GM10266 (cell line): Measurements from ENCODE around the gene TSSK6.

Source experiments
- DNase-seq: peaks from one replicate; pipeline ENCODE4 v3.0.0; 2012; ENCODE audit errors: extremely low spot score
- TF ChIP-seq, protein P1 (sequence below): IDR thresholded peaks from 2 replicates; pipeline ENCODE4 v1.5.1; 2012; ENCODE audit warnings: mild to moderate bottlenecking, low read depth; ENCODE audit not compliant: control insufficient read depth, insufficient read depth; ENCODE audit errors: missing control alignments

Gene TSSK6

DNA sequence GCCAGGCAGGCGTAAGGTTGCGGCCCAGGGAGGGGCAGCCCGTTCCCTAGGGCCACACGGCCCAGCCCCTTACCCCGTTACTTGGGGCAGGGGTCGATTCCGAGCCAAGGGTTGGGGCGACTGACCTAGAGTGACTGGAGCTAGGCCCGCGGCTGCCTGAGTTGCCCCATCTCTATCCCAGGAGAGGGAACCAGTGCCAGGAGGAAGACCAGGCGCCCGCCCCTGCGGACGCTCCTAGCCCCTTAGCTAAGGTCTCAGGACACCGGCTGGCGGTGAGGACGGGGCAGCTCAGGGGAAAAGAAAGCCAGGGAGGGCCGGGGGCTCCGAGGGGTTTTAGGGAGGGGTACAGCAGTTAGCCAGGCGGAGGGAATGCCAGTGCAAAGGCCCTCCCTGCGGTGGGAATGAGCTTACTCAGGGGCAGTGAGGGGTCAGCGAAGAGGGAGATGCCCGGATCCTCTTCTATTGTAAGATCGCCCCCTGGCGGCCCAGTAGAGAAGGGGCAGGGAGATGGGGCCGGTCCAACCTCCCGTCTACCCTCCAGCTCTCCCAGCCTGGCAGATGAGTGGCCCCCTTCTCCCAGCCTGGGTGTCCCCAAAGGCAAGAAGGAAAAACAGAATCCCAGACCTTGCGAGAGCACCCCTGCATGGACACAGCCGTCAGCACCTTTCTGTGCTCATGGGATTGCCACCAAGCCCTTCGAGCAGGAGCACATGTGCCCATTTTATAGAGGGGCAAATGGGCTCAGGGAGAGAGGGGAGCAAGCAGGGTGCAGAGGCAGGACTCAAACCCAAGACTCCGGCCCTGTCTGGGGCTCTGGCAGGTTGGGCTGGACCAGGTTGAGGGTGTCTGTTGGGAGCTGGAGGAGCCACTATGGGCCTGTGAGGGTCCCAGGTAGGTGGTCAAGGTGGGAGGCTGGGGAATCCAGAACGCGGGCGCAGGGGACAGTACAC, 39.0 kb upstream of the TSSK6 start:
- peak; percentile 82 for DNase-seq
- TF ChIP-seq, protein P1, sequence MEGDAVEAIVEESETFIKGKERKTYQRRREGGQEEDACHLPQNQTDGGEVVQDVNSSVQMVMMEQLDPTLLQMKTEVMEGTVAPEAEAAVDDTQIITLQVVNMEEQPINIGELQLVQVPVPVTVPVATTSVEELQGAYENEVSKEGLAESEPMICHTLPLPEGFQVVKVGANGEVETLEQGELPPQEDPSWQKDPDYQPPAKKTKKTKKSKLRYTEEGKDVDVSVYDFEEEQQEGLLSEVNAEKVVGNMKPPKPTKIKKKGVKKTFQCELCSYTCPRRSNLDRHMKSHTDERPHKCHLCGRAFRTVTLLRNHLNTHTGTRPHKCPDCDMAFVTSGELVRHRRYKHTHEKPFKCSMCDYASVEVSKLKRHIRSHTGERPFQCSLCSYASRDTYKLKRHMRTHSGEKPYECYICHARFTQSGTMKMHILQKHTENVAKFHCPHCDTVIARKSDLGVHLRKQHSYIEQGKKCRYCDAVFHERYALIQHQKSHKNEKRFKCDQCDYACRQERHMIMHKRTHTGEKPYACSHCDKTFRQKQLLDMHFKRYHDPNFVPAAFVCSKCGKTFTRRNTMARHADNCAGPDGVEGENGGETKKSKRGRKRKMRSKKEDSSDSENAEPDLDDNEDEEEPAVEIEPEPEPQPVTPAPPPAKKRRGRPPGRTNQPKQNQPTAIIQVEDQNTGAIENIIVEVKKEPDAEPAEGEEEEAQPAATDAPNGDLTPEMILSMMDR: peak; percentile 77

DNA sequence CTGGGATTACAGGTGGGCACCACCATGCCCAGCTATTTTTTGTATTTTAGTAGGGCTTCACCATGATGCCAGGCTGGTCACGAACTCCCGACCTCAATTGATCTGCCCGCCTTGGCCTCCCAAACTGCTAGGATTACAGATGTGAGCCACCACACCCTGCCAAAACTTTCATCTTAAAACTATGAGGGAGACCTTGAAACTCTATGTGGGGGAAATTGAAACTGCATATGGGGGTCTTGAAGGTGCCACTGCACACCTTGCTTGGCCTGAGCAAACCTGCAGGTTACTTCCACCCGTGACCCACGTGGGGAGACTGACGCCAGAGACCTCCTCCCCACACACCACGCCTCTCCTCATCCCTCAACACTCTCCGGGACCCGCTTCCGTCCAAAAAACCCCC, 38.3 kb upstream of the TSSK6 start:
- DNase-seq: no peak
- TF ChIP-seq, protein P1: no peak

DNA sequence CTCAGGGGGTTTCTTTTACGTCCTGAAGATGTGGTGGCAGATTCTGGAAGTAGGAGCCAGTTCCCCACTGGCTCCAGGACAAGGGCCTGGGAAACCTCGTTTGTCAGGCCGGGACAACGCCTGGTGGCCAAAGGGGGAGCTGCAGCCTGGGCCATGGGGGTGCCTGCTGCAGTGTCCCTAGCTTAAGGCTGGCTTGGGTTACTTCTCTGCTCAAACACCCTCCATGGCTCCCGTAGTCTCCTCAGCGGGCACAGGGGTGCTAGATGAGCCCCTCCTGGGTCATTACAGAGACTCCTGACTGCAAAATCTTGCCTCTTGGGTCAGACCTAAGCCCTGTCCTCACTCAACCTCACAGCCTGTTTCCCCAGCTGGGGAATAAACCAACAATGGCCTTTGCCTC, 37.5 kb upstream of the TSSK6 start:
- peak; percentile 72 for DNase-seq
- TF ChIP-seq, protein P1: peak; percentile 60

DNA sequence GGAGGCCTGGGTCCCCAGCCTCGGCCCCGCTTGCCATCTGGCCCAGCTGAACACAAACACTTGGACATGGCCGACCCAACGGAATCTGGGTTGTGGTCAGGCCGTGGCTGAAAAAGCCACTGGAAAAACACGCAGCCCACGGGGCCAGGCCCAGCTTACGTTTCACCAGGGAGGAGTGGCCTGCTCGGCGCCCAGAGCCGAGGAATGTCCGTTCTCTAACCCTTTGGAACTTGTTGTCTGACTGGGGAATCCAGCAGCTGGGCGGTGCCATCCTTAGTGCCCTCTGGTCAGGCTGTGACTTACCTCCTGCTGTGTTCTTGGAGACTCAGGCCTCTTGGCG, 36.5 kb upstream of the TSSK6 start:
- no peak for DNase-seq
- TF ChIP-seq, protein P1: no peak

DNA sequence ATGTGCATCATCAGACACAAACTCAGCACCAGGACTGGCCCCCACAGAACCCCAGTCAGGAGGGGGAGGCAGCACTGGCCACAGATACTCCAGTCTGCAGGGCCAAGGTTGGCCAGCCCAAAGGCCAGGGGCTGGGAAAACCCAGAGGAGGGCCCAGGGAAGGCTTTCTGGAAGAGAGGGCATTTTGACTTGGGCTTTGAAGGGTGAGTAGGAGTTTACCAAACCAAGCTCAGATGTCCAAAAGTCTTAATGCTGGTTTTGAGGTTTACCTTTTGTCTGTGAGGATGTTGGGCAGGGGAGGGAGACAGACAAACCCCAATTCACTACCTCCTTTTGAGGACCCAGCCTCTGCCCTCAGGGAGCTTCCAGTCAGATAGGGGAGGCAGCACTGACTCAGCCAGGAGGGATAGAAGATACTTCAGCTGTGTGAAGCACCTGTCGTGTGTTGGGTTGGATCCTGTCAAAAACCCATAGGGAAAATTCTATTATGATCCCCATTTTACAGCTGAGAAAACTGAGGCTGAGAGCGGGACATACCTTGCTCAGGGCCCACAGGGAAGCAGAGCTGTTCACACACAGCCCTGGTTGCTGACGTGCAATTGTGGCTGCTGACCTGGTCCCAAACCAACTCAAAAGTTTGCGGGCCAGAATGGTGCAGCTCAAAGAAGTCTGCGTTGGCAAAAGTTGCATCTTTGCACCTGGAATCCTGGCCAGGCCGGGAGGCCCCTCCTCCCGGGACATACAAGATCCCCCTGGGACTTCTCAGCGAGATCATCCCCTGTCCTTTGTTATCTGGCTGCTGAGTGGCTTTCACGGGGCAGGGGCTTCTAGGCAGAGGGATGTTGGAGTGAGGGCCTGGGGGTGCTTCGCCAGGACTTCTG, 35.9 kb upstream of the TSSK6 start:
- TF ChIP-seq, protein P1: no peak
- no peak for DNase-seq

DNA sequence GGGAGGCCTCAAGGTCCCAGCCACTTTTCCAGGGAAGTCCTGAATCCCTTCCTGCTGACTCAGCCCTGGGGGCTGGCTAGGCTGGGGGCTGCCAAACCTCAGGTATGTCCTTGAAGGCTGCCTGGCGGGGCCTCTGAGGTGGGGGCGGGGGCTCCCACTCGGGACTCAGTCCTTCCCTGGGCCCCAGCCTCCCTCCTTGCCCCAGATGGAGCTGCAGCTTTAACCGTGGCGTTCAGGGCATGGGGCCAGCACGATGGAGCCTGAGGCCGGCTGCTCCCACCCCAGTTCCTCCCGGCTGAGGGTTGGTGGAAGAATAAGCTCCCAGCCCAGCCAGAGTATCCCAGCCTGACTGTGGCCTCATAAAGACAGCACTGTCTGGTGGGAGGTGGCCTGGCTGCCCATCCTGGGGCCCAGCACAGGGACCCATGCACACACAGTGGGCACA, 35.2 kb upstream of the TSSK6 start:
- DNase-seq: no peak

More for the DNA sequence above, 35.2 kb upstream of the TSSK6 start:
- TF ChIP-seq, protein P1: no peak
